Activated CD4-positive, alpha-beta T cell treated with anti-CD3 and anti-CD28 coated beads, Interleukin-2, Interleukin-6, amounts not matched to agents 100 ng/mL and 50 ng/mL, durations not matched to agents 16 hours and 8 hours (primary cell): Measurements from ENCODE around the gene VNN1.
"Not testable (repeated sequence)": the region's sequence is repeated elsewhere in the genome, so short reads cannot be mapped to it uniquely, and the experiment has no call there.

Experiments
- DNase-seq: peaks from one replicate; pipeline ENCODE4 v3.0.0-alpha.2; 2020

The VNN1 gene

DNA sequence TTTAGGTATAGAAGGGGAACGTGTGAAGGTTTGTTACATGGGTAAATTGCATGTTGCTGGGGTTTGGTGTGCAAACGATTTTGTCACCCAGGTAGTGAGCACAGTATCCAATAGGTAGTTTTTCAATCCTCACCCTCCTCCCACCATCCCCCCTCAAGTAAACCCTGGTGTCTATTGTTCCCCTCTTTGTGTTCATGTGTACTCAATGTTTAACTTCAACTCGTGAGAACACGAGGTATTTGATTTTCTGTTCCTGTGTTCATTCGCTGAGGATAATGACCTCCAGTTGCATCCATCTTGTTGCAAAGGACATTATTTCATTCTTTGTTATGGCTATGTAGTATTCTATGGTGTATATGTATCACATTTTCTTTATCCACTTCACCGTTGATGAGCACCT is 11.6 kb upstream of the VNN1 start:
- DNase-seq, result no peak

DNA sequence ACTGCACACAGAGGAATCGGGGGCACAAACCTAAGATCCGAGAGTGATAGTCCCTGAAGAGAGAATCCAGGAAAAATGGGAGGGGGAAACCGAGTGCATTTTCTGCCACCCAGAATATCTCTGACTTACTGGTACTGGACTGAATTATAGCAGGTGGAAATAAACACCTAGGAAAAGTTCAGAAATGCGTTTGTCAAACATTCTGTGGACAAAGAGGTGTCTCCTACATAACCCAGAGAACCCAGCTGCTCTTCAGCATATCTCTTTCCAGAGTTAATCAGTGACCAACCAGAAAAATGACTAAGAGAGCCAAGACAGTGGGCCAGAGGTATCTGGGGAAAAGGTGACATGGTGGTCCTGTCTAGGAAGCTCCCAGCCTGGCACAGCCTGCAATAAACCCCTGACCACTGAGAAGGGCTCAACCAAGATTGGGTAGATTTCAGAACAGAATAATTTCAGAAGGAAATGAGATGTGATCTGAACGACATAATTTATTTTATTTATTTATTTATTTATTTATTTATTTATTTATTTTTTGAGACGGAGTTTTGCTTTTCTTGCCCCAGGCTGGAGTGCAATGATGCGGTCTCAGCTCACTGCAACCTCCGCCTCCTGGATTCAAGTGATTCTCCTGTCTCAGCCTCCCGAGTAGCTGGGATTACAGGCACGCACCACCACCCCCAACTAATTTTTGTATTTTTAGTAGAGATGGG is 6.0 kb upstream of the VNN1 start:
- DNase-seq, result no peak

DNA sequence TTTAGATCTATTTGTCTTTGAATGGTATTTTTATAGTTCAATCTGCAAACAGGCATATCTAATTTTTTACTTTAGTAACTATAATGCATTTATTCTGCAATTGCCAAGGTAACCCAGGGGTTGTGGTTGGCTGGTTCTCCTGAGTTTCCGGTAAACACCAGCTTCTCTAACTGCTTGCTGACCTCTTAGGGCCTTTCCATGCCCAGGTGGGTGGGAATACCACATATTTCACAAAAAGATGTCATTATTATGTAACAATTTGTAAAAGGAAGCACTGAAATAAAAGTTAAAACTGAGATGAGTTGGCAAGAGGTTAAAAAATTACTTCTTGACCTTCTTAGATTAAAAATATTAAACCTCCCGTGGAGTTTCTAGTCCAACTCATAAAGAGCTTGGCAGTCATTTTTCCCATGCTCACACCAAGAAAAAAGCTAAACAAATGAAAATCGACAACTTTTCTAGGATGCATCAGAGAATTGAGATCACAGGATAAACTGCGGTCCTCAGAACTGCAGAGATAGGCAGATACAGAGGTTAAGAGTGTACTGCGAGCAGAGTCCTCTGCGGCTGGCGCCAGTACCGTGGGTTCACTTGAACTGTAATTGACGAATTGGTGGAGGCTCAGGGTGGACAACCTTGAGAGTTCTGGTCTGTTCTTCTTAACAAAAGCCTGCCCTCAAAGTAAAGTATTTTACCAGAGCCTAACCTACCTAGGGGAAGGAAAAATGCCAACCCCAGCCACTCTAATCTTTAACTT is 2.2 kb upstream of the VNN1 start:
- DNase-seq, result no peak

DNA sequence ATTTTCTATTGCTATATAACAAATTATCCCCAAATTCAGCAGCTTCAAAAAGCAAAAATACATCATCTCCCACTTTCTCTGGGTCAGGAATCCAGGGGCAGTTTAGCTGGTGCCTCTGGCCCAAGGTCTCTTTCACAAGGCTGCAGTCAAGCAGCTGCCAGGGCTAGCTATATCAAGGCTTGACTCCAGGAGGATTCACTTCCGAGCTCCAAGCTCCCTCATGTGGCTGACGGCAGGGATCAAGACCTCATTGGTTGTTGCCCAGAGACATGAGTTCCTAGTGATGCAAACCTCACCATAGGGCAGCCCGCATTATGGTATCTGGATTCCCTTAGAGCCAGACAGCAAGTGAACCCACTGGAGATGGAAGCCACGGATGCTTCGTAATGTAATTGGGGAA is 1.3 kb upstream of the VNN1 start:
- DNase-seq, result no peak

DNA sequence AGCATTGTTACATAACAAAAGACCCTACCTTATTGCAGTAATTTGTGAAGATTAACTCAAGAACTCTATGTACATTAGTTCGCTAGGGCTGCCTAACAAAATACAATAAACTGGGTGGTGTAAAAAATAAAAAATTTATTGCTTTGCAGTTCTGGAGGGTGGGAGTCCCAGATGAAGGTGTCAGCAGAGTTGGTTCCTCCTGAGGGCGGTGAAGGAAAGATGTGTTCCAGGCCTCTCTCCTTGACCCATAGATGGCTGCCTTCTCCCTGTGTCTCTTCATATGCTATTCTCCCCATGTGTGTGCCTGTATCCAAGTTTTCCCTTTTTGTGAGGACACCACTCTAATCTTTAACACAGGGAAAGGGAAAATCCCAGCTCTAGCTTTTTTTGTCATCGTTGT is 305 bp upstream of the VNN1 start:
- no peak for DNase-seq

DNA sequence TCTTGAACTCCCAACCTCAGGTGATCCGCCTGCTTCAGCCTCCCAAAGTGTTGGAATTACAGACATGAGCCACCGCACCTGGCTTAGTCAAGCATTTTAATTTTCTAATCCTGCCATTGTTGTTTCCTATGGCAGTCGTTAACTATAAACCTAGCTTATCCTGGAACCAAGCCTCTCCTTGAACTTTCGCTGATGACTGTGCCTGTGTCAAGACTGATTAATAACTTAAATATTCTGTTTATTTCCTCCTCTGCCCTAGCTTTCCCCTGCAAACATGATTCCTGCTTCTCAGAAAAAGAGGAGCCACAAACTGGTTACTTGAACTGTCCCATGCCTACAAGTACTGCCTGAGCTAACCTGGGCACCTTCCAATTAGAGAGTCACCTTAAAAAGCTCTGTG is 1.5 kb downstream of the VNN1 start:
- DNase-seq, result no peak

DNA sequence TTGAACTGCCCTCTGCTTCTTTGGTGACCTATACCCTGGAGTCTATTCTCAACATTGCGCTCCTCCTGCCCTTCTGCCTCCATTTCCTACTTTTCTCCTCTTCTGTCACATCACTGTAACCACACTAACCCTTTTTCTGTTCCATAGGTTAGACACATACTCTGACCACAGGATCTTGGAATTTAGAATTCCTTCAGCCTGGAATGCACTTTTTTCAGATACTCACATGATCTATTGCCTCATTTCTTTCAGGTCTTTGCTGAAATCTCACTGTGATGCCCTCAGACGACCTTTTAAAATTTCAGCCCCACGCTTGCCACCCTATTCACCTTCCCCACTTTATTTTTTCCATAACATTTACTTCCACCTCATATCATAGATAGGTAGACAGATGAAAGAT is 5.1 kb downstream of the VNN1 start:
- no peak for DNase-seq

DNA sequence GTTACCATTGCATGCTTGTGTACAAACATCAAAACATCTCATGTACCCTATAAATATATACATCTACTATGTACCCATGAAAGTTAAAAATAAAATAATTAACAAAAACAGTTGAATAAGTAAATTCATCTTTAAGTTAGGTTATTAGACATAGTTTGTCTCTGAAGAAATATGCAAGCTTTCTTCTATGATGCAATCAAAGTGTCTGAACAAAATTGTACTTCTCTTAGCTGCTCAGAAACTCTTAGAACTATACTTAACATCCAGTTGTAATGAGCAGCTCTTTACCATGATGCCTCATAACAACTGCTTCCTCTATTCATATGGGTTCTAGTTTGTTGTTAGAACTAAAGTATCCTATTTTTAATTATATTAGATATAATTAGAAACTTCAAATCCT is 5.9 kb downstream of the VNN1 start:
- DNase-seq, result no peak

DNA sequence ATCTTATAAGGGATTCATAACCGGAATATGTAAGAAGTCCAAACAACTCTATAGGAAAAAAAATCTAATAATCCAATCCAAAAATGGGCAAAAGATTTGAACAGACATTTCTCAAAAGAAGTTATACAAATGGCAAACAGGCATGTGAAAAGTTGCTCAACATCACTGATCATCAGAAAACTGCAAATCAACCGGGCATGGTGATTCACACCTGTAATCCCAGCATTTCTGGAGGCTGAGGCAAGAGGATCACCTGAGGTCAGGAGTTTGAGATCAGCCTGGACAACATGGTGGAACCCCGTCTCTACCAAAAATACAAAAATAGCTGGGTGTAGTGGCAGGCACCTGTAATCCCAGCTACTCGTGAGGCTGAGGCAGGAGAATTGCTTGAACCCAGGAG is 7.1 kb downstream of the VNN1 start:
- DNase-seq, result not testable (repeated sequence)

DNA sequence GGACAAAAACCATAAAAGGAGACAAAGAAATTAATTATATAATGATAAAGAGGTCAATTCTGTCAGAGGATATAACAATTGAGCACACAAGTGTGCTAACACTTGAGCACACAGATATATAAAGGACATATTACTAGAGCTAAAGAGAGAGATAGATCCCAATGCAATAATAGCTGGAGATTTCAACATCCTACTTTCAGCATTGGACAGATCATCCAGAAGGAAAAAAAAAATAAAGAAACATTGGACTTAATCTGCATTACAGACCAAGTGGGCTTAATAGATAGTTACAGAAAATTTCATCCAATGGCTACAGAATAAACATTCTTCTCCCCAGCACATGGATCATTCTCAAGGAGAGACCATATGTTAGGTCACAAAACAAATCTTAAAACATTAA is 9.9 kb downstream of the VNN1 start:
- no peak for DNase-seq

DNA sequence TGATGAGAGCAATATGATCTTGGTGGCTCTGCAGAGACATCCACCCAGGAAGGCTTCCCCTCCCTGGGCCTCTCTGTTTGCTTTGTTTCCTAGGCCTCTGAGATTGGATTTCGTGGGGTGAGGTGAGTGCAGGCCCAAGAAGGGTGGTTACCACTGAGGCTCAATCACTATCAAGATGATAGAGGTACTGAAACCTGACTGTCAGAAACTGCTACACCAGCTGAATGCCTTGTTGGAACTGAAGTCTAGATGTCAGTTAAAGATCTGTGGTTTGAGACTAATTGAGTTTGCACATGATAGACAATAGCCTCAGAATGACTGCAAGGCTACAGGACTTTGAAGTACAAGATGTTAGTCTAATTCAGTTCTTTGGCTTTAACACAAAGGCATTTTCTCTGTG is 15.2 kb downstream of the VNN1 start:
- DNase-seq, result peak; percentile 25

DNA sequence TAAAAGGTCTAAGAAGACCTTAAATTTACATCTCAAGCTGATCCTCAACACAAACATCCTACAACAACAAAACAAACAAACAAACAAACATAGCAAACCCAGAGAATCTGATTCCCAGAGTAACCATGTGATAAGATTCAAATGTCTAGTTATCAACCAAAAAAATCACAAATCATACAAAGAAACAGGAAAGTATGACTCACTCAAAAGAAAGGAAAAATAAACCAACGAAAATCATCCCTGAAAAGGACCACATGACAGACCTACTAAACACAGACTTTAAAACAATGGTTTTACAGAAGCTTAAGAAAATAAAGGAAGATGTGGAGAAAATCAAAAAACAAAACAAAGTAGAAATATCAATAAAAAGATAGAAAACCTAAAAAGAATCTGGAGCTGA is 18.1 kb downstream of the VNN1 start:
- DNase-seq, result no peak

DNA sequence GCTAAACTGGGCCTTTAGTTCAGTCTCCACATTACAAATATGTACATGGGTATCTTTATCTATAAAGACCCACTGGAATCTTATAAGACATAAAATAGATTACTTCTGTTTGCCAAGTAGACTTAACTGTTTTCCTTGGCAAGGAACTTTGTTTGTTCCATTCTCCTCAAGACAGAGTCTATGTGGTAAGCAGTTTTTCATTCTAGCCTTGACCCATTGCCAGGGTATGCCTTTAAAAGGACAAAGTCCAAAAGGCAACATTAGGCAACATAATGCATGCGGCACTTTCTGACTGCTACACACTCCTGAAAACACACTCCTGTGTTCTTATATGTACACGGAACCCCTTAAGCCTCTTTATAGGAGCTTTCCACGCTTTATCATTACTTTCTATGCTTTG is 20.4 kb downstream of the VNN1 start:
- DNase-seq, result no peak

DNA sequence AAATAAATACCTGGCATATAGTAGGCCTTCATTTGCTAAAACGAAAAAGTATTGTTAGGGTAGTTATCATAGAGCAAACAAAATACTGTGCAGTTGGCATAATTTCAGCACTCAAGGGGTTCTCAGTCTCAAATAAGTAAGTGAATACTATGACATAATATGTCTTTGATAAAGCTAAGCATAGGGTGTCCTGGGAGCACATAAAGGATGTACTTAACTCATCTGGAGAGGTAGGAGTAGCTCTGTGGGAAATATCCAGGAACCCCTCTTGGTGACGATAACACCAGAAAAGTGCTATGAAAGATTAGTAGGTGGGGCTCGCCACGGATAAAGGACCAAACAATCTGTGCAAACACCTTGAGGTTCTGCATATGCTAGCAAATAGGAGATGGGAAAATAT is 23.2 kb downstream of the VNN1 start:
- DNase-seq, result no peak

DNA sequence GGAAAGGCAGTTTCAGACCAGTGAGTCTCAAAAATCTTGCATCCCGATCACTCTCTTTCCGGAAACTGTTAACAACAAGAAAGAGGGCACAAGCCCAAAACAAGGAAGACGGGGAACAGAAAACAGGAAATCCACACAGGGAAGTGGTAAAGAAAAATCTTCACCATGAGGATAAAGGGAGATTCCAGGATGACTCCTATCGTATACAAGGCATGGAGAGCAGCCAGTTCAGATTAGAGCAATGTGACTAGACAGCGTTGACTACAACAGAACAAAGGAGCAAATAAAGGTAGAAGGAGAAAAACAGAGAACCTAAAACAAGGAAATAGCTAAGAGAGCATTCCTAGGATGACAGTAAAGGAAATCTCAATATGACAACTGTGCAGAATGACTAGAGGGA is 26.5 kb downstream of the VNN1 start:
- DNase-seq, result no peak

DNA sequence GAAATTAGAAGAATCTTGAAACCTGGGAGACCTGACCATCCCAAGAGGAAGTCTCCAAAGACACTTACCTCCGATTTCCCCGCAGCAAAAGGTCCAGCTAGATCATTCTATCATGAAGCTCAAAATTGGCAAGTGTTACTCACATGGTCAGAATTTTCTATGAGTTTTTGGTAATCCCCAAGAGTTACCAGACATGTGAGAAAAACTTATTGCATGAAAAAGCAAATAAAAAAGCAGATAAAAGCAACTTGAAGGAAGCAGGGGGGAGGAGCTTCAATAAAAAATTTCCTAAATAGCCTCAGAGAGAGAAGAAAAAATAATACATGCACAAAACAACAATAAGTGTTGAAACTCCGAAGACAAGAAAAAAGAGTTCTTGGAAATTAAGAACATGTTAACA is 27.3 kb downstream of the VNN1 start:
- no peak for DNase-seq

DNA sequence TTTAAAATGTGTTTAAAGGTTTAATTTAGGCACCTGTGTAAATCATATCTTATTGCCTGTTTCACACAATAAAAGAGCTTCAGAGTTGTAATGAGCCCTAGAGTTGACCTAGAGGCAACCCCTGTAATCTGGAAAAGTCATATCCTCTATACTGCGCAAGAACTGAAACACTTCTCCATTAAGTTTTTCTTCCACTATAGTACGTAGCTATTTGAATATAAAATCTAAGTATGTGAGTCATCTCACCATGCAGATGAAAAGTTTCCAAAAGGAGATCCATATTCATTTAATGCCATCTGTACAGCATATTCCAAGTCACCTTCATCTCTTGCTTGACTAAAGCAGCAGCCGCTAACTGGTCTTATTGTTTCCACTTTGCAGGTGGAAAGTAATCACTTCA is 28.8 kb downstream of the VNN1 start:
- no peak for DNase-seq

DNA sequence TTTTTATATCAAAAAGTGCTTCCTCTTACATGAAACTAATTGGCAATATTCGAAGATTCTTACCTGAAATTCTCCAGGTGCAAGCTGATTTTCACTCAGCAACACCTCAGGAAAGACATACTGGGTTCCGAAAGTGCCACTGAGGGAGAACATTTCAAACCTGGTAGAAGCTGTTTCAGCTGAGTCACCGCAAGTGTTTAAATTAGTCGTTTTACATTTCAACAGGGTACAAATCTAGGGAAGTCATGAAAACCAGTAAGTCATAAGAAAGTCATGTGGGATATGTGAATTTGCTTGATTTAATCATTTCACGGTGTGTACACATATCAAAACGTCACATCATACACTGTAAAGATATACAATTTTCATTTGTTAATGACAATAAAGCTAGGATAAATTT is 29.6 kb downstream of the VNN1 start:
- DNase-seq, result no peak

DNA sequence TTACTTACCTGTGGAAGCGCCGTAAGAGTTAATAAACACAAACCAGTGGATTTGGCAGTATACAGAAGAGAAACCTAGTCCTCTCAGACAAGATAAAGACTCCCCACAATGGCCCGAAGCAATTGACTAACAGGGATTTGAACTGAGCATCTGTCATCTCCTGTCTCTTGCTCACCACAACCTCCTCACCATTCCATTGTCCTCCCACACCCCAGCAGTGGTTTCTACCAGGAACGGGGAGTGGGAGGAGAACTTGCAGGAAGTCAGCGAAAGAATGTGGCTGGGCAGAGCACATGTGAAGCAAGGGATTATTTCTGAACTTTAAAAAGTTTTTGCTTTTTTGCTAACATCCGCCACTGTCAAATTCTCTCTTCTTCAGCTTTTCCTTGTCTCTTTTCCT is 30.3 kb downstream of the VNN1 start:
- DNase-seq, result no peak

DNA sequence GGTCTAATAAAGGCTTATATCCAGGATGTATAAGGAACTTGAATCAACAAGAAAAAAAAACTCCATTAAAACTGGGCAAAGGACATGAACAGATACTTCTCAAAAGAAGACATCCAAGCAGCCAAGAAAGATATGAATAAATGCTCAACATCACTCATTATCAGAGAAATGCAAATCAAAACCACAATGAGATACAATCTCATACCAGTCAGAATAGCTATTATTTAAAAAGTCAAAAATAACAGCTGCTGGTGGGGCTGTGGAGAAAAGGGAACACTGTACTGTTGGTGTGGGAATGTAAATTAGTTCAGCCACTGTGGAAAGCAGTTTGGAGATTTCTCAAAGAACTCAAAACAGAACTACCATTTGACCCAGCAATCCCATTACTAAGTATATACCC is 34.8 kb downstream of the VNN1 start:
- peak; percentile 14 for DNase-seq

DNA sequence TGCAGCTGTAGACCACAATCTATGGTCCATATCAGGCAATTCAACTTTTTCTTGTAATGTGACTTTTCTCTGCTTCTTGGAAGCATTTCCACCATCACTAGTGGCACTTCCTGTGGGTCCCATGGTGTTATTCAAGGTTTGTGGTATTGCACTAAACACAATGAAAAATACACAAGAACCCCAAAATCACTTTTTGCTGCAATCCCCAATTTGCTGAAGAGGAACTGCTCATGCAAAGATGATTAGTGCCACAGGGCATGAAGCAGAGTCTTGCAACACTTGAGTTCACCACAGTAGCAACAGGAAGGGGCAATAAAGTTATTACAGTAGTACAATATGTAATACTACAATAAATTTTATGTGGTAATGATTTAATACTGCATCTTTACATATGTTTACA is 38.1 kb downstream of the VNN1 start:
- peak; percentile 6 for DNase-seq

DNA sequence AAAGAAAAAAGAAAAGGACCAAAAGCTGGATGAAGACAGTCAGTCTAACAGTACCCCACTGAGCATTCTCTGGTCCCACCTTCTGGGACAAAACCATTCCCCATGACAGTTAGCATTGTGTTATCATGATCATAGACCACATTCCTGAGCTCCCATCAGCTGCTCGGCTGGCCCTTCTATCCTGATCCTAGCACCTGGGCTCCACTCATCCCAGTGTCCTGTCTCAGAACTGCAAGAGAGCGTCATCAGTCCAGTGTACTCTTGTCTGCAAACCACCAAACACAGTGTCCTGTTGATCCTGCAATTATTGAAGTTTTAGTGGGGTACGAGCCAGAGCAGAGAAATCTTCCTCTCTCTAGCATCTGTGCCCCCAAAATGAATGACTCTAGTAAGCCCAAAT is 38.9 kb downstream of the VNN1 start:
- no peak for DNase-seq

DNA sequence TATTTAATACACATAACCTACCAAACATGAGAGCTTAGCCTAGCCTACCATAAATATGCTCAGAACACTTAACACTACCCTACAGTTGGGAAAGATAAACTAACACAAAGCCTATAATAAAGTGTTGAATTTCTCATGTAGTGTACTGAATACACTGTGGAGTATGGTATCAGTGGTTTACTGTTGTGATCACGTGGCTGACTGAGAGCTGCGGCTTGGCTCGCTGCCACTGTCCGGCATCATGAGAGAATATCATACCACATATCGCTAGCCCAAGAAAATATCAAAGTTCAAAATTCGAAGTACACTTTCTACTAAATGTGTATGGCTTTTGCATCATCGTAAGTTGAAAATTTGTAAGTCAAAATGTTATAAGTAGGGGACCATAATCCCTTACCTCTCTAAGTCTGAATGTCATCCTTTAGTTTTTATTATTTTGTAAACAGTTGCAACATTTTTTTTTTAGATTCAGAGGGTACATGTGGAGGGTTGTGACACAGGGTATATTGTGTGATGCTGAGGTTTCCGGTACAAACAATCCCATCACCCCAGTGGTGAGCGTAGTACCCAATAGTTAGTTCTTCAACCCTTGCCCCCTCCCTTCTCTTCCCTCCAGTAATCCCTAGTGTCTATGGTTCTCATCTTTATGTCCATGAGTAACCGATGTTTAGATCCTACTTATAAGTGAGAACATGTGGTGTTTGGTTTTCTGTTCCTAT is 40.3 kb downstream of the VNN1 start:
- DNase-seq, result no peak

DNA sequence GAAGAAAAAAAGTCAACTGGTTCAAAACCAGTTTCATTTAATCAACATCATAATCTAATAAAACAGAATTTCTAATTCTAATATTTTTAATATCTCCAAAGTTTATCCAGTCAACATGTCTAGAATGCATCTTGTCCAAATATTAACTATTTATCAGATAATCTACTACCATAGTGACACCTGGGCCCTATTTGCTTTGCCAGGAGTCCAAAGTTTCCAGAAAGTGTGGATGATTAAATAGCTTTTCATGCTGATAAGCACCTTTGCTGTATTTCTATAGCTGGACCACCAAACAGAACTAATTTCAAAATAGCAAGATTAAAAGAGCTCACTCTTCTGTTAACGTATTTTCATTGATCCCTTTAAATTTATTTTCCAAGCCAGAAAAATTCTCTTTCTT is 42.6 kb downstream of the VNN1 start:
- no peak for DNase-seq
